GM21515 (cell line): ENCODE data around the gene KCNMB2.
"Not testable (repeated sequence)": the region's sequence is repeated elsewhere in the genome, so short reads cannot be mapped to it uniquely, and the experiment has no call there.

Experiments used
- ATAC-seq: cut with Tn5 transposase; IDR thresholded peaks from one replicate; pipeline ENCODE4 v1.9.1; 2021; ENCODE audit not compliant: unreplicated experiment

KCNMB2 gene

DNA sequence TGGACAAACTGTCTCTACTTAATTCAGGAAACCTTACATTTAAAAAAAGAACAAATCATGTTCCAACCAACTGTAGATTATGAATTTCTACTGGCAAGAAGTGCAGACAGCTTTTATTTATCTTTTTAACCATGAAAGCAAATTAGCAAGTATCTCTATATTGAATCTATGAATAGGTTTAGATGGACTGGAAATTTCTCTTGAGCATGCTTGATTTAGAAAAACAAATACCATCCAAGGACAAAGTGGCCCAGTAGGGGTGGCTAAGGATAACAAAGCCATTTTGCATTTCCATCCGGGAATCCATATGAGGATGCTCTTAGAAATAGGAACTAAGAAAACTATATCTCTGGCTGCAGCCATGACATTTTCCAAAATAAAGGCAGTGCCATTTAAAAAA lies 150.6 kb downstream of the KCNMB2 start:
- no peak for ATAC-seq

GRCh38 chr3:178690571-178690970 lies 154.3 kb downstream of the KCNMB2 start:
- no peak for ATAC-seq

DNA sequence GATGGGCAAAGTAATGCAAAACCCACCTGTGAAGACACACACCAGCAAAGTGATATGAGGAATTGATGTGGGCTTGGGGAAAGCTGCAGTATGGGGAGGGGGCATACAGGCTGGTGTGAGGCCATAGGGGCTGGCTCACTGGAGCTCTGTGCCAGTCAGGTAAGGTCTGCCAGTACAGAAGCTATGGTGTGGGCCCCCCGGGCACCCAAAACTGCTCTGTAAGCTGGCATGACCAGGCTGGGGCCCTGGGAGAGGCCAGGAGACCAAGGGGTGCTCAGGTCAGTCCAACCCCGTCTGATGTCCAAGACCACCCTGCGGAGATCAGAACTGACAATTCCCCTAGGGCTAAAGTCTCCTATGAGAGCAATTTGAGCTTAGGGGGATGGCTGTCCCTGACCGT lies 163.1 kb downstream of the KCNMB2 start:
- ATAC-seq = no peak

- no peak for ATAC-seq
Measured at GRCh38 chr3:178699810-178700209, 163.6 kb downstream of the KCNMB2 start.

- no peak for ATAC-seq
Measured at GRCh38 chr3:178703268-178703975, 167.2 kb downstream of the KCNMB2 start.

GRCh38 chr3:178705925-178706324 lies 169.7 kb downstream of the KCNMB2 start:
- ATAC-seq = no peak

DNA sequence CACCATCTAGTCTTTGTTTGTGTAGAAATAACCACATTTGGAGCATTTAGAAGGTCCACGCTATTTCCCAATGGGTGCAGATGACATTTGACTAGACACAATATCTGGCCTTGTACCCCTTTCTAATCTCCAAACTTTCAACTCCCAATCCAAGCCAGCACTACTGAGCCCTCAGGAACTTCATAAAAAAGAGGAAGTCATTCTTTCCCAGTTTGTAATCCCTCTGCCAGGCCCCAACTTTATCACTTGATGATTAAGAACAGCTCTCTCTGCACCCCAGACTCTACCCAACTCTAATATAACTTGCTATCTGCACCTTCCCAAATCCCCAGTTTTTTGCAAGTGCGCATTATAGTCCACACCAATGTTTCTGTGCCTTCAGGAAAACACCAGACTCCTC lies 170.2 kb downstream of the KCNMB2 start:
- no peak for ATAC-seq

- no peak for ATAC-seq
Measured at GRCh38 chr3:178707311-178708031, 171.2 kb downstream of the KCNMB2 start.

GRCh38 chr3:178709051-178709450 lies 172.8 kb downstream of the KCNMB2 start:
- no peak for ATAC-seq

- ATAC-seq = no peak
Measured at GRCh38 chr3:178711753-178712152, 175.5 kb downstream of the KCNMB2 start.

DNA sequence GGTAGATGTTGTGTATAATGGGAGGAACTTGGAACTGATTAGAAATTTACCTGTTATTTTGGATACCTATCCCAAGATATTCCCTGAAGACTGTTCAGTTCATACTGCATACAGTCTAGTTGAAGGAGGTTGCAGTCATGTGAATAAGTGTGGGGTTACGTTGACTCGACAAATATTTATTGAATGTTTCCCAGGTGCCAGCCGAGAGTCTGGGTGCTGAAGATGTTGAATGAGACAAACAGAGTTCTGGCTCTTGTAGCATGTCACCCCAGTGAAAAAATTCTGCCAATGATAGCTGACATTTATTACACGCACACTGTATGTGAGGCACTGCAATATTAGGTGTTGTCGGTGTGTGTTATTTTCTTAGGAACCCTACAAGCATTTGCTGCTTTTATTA lies 176.0 kb downstream of the KCNMB2 start:
- no peak for ATAC-seq

GRCh38 chr3:178714925-178715832 lies 178.9 kb downstream of the KCNMB2 start:
- no peak for ATAC-seq

DNA sequence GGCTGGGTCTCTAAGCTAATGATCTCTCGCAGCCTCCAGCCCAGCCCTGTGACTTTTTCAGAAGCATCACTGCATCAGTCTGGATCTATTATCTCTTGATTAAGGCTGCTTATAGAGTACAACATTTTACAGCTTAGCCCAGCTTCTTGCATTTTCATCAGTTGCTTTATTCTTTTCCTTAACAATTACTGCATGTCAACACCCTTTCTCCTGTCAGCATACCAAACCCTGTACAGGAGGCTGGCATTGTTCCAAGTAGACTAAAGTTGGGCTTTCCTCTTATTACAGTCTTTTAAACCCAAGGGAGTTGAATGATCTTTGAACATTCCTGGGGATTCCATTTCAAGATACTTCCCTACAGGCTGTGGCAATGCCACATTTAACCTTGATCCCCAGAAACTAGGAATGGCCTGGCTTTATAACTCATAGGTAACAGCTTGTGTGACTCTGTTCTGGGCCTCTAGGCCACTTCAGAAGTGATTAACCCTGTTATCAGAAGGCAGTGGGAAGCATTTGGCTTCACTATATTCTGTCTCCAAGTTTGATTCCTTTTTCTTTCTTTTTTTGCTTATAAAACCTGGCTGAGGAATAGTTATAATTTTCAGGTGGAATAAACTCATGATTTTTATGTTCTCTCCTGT lies 182.9 kb downstream of the KCNMB2 start:
- ATAC-seq = no peak

DNA sequence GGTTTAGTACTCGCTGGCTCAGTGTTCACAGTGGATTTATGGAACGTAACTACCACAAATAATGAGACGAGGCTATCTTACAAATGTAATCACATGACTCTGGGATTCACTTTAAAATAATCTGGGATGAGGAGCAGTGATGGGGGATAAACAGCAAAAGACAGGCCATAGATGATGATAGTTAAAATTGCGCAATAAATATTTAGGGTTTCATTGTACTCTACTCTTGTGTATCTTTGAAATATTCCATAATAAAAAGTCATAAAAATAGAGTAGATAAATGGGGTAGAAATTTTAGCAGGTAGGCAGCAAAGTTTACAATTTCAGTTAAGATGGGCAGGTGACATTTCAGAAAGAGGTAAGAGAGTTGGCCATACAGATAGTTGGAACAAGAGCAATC lies 196.6 kb downstream of the KCNMB2 start:
- no peak for ATAC-seq

DNA sequence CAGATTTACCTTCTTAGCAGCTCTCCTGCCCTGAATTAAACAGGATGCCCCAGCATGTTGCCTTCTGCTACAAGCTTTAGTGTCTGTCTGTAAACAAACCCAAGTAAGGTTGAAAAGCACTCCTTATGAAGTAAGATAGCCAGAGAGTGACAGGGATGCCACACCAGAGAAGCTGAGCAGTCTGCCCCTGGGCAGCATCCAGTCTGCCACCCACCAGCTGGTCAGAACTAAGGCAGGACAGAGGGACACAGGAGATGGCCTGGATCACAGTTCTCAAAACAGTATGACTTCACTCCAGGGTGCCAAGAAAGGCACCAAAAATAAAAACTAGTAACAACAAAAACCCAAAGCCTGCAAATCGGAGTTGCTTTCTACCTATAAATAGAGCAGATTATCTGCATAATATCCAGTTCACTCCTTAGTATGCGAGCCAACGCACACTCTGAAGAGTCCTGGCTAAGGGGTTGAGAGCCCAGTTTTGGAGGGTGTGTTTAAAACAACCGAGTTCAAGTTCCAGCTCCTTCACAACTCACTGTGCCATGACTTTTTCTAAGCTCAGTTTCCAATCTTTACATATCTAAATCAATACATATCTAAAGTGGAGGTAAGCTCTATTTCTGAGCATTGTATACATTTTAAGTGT lies 198.9 kb downstream of the KCNMB2 start:
- ATAC-seq = no peak

DNA sequence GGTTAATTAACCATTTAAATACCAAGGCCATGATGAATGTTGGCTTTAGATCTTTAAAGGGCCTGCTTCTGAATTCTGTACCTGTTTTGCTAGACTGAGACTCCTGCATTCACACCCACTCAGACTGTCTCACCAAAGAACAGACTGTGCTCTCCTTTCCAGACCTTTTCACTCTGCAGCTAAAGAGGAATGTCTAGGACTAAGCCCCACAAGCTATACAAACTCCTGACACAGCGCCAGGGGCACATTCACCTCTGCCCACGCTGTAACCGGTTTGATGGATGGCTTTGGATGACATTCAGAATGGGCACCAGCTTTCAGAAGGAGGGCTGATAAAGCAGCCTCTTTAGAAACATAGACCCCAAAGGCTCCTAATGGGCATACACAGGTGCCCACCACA lies 200.1 kb downstream of the KCNMB2 start:
- ATAC-seq = no peak

DNA sequence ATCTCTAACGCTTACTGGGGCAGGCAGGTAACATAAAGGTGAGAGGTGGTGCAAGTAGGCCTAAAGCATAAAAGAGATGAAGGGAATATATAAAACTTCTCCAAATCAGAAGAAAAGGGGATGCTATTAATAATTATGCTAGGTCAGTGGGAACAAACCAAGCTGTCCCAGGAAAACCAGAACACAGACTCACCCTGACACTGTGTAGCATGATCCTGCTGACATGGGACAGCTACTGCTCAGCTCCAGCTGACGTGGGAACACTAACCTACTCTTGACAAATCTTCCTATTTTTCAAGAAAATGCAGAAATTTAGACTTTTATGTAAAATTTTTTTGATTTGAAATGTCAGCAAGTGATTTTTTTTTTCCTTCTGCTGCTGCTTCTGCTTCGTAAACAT lies 203.5 kb downstream of the KCNMB2 start:
- no peak for ATAC-seq

- no peak for ATAC-seq
Measured at GRCh38 chr3:178741020-178741419, 204.8 kb downstream of the KCNMB2 start.

GRCh38 chr3:178743297-178743696 lies 207.1 kb downstream of the KCNMB2 start:
- ATAC-seq = no peak

DNA sequence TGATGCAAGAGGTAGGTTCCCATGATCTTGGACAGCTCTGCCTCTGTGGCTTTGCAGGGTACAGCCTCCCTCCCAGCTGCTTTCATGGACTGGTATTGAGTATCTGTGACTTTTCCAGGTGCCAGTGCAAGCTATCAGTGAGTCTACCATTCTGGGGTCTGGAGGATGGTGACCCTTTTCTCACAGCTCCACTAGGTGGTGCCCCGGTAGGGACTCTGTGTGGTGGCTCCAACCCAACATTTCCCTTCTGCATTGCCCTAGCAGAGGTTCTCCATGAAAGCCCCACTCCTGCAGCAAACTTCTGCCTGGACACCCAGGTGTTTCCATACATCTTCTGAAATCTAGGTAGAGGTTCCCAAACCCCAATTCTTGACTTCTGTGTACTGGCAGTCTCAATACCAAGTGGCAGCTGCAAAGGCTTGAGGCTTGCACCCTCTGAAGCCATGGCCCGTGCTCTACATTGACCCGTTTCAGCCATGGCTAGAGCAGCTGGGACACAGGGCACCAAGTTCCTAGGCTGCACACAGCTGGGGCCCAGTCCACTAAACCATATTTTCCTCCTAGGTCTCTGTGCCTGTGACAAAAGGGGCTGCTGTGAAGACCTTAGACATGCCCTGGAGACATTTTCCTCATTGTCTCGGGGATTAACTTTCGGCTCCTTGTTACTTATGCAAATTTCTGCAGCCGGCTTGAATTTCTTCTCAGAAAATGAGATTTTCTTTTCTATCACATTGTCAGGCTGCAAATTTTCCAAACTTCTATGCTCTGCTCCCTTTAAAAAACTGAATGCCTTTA lies 209.8 kb downstream of the KCNMB2 start:
- not testable (repeated sequence) for ATAC-seq
